ENCODE measurements around the gene PCDHGA1. TPM values are rescaled to one million over a fixed set of nuclear protein-coding genes. Genes with fewer than 3 reads are reported as not detected.

PCDHGA1 gene
- total RNA-seq, 1 experiment from 2014 or later, result 0.04 TPM

- DNase-seq (peak; percentile 79), ATAC-seq (peak; percentile 88)
- intact Hi-C loops (cut with micrococcal nuclease), result loop anchor here (1.0 to 5.0 kb wide), 2 partner anchors 12 to 112 kb away; partner anchors contain the start of gene PCDHGB5
- Histone ChIP-seq H3K36me3 (ENCODE audit: low read depth, low read length) (no peaks in the 10 kb centered on the region; the same call in none of the 2 replicates), H3K27me3 (ENCODE audit: low read length) (no peaks in the 10 kb centered on the region), H3K9me2 (replicated peaks; ENCODE audit: low read length) (no peaks in the 10 kb centered on the region), H3K27ac (ENCODE audit: low read length) (peak overlapping the region; percentile 76), H3K9me3 (ENCODE audit: low read length) (no peaks in the 10 kb centered on the region), H3K9ac (ENCODE audit: low read length) (peak overlapping the region; percentile 50), H2AFZ (ENCODE audit: low read length) (peak overlapping the region; percentile 61), H4K20me1 (ENCODE audit: low read length) (no peaks in the 10 kb centered on the region), H3K4me1 (ENCODE audit: insufficient read depth, low read length) (peaks cover 13% of the 10 kb centered on the region; the same call in 1 of the 2 replicates), H3F3A (ENCODE audit: low read length, unreplicated experiment) (no peaks in the 10 kb centered on the region), H3K4me2 (ENCODE audit: low read length) (peak overlapping the region; percentile 67), H3K79me2 (ENCODE audit: low read length) (no peaks in the 10 kb centered on the region), H3K4me3 (ENCODE audit: low read length) (peak overlapping the region; percentile 57; the same call in 1 of the 2 replicates)
- TF ChIP-seq EZH2 (IDR thresholded peaks at IDR 0.05; ENCODE audit: low read length, unreplicated experiment) (no peak), EZH2phosphoT487 (IDR thresholded peaks at IDR 0.05; ENCODE audit: borderline replicate concordance, low read length) (no peak)
- TF ChIP-seq, protein P1, sequence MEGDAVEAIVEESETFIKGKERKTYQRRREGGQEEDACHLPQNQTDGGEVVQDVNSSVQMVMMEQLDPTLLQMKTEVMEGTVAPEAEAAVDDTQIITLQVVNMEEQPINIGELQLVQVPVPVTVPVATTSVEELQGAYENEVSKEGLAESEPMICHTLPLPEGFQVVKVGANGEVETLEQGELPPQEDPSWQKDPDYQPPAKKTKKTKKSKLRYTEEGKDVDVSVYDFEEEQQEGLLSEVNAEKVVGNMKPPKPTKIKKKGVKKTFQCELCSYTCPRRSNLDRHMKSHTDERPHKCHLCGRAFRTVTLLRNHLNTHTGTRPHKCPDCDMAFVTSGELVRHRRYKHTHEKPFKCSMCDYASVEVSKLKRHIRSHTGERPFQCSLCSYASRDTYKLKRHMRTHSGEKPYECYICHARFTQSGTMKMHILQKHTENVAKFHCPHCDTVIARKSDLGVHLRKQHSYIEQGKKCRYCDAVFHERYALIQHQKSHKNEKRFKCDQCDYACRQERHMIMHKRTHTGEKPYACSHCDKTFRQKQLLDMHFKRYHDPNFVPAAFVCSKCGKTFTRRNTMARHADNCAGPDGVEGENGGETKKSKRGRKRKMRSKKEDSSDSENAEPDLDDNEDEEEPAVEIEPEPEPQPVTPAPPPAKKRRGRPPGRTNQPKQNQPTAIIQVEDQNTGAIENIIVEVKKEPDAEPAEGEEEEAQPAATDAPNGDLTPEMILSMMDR (conservative IDR thresholded peaks at IDR 0.05; ENCODE audit: low read depth, low read length), result no peak
- BruUV-seq (replicated peaks), result no TSS peak
- CTCF ChIA-PET, result interaction anchor here (0.5 to 0.7 kb wide), 3 partner anchors 9 to 58 kb away, joined by 4 to 6 read pairs (median 6); no protein-coding TSS in a partner anchor
- POLR2A ChIA-PET (ENCODE audit: unreplicated experiment), result interaction anchor here (0.7 kb wide), 1 partner anchor 13 kb away, joined by 5 read pairs; no protein-coding TSS in a partner anchor
Observed at GRCh38 chr5:141508798-141509611, 178.7 kb downstream of the PCDHGA1 start.

DNA sequence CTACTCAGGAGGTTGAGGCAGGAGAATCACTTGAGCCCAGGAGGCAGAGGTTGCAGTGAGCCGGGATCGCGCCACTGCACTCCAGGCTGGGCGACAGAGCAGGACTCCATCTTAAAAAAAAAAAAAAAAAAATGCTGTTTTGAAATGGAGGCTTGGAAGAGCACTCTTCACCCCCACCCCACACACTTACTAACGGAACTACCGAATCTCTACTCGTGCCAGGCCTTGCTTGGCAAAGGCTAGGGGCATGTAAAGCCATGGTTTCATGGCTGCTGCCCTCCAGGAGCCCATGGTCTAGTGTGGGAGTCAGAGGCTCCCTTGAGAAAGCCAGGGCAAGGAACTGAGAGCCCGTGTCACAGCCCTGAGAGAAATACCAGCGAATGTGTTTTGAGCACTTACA, 179.8 kb downstream of the PCDHGA1 start:
- H3F3A ChIP-seq (ENCODE audit: low read length, unreplicated experiment), result no peaks in the 10 kb centered on the region
- BruUV-seq (replicated peaks), result no TSS peak
- H3K27me3 ChIP-seq (ENCODE audit: low read length), result no peaks in the 10 kb centered on the region
- no peak overlapping the region for H3K9ac ChIP-seq (ENCODE audit: low read length)
- ChIA-PET POLR2A (ENCODE audit: unreplicated experiment) (interaction anchor here (0.6 kb wide), 1 partner anchor 416 kb away, joined by 3 read pairs; the partner anchor contains the start of gene PCDHB2), CTCF (no interaction called here)
- H3K4me3 ChIP-seq (ENCODE audit: low read length), result no peak overlapping the region
- H3K9me3 ChIP-seq (ENCODE audit: low read length), result no peaks in the 10 kb centered on the region
- H3K27ac ChIP-seq (ENCODE audit: low read length), result no peak overlapping the region
- intact Hi-C loops (cut with micrococcal nuclease), result no loop called here
- no peak overlapping the region for H3K4me2 ChIP-seq (ENCODE audit: low read length)
- H4K20me1 ChIP-seq (ENCODE audit: low read length), result no peaks in the 10 kb centered on the region
- TF ChIP-seq EZH2phosphoT487 (IDR thresholded peaks at IDR 0.05; ENCODE audit: borderline replicate concordance, low read length) (no peak), EZH2 (IDR thresholded peaks at IDR 0.05; ENCODE audit: low read length, unreplicated experiment) (no peak)
- TF ChIP-seq, protein P1 (conservative IDR thresholded peaks at IDR 0.05; ENCODE audit: low read depth, low read length), result no peak
- no peaks in the 10 kb centered on the region for H3K9me2 ChIP-seq (replicated peaks; ENCODE audit: low read length)
- no peak overlapping the region for H2AFZ ChIP-seq (ENCODE audit: low read length)
- ATAC-seq (no peak), DNase-seq (no peak)
- no peaks in the 10 kb centered on the region for H3K79me2 ChIP-seq (ENCODE audit: low read length)
- peaks cover 13% of the 10 kb centered on the region; the same call in 1 of the 2 replicates for H3K4me1 ChIP-seq (ENCODE audit: insufficient read depth, low read length)
- H3K36me3 ChIP-seq (ENCODE audit: low read depth, low read length), result no peaks in the 10 kb centered on the region; the same call in none of the 2 replicates
